Keratinocyte (primary cell): Measurements from ENCODE around the gene STEAP1B.

Experiments used
- CTCF ChIP-seq, 3 experiments: IDR thresholded peaks in 1 of 3; conservative IDR thresholded peaks in 1 of 3; optimal IDR thresholded peaks in 1 of 3; 2 replicates in 2 of 3; 3 replicates in 1 of 3; pipeline versions ENCODE3 to v1.5.1; 2011; ENCODE audit warnings: low read length in 3 of 3, mild to moderate bottlenecking in 3 of 3, moderate library complexity in 2 of 3, control low read depth in 1 of 3, inconsistent platforms in 1 of 3; ENCODE audit not compliant: insufficient read depth in 2 of 3; ENCODE audit errors: extremely low read depth in 1 of 3
- EZH2 ChIP-seq: IDR thresholded peaks from one replicate; pipeline ENCODE4 v1.6.1; 2012; ENCODE audit warnings: inconsistent platforms, mild to moderate bottlenecking, low read length, moderate library complexity

- TF ChIP-seq CTCF (optimal IDR thresholded peaks at IDR 0.05 in 1 of 3, IDR thresholded peaks at IDR 0.05 in 1 of 3, conservative IDR thresholded peaks at IDR 0.05 in 1 of 3; ENCODE audit: extremely low read depth in 1 of 3, insufficient read depth in 2 of 3, low read length in 3 of 3): no peak
- TF ChIP-seq EZH2: no peak
These were observed 69.5 kb downstream of the STEAP1B start for GRCh38 chr7:22430457-22430856.
